ENCODE data around the gene ATP13A3.
"Not testable (repeated sequence)": the region's sequence is repeated elsewhere in the genome, so short reads cannot be mapped to it uniquely, and the experiment has no call there.

The ATP13A3 gene

GRCh38 chr3:194504146-194504545 is 17.3 kb upstream of the ATP13A3 start:
- Histone ChIP-seq H3K27me3 (ENCODE audit: low read depth, low read length) (no peaks in the 10 kb centered on the region), H2AFZ (ENCODE audit: low read depth, low read length) (no peak overlapping the region), H3K4me3 (ENCODE audit: low read length) (no peak overlapping the region), H3K79me2 (ENCODE audit: low read length) (no peaks in the 10 kb centered on the region), H3K4me1 (ENCODE audit: low read length) (no peaks in the 10 kb centered on the region), H3K4me2 (ENCODE audit: low read length) (no peak overlapping the region), H3K27ac (ENCODE audit: low read length) (no peak overlapping the region), H3K9me3 (ENCODE audit: insufficient read depth, low read length) (no peaks in the 10 kb centered on the region), H4K20me1 (ENCODE audit: insufficient read depth, low read length) (no peaks in the 10 kb centered on the region), H3K36me3 (replicated peaks; ENCODE audit: low read depth, low read length) (no peaks in the 10 kb centered on the region), H3K9ac (ENCODE audit: low read length) (no peak overlapping the region)
- TF ChIP-seq EZH2phosphoT487 (IDR thresholded peaks at IDR 0.05; ENCODE audit: low read depth) = no peak
- TF ChIP-seq CTCF (IDR thresholded peaks at IDR 0.05; ENCODE audit: low read depth, low read length) = no peak

GRCh38 chr3:194503081-194503531 is 16.3 kb upstream of the ATP13A3 start:
- Histone ChIP-seq H3K4me1 (ENCODE audit: low read length) (no peaks in the 10 kb centered on the region), H3K36me3 (replicated peaks; ENCODE audit: low read depth, low read length) (no peaks in the 10 kb centered on the region), H4K20me1 (ENCODE audit: insufficient read depth, low read length) (no peaks in the 10 kb centered on the region), H3K9ac (ENCODE audit: low read length) (no peak overlapping the region), H3K27me3 (ENCODE audit: low read depth, low read length) (no peaks in the 10 kb centered on the region), H3K9me3 (ENCODE audit: insufficient read depth, low read length) (no peaks in the 10 kb centered on the region), H3K27ac (ENCODE audit: low read length) (no peak overlapping the region), H3K79me2 (ENCODE audit: low read length) (no peaks in the 10 kb centered on the region), H3K4me3 (ENCODE audit: low read length) (no peak overlapping the region), H3K4me2 (ENCODE audit: low read length) (no peak overlapping the region), H2AFZ (ENCODE audit: low read depth, low read length) (no peak overlapping the region)
- TF ChIP-seq CTCF (IDR thresholded peaks at IDR 0.05; ENCODE audit: low read depth, low read length) (no peak), EZH2phosphoT487 (IDR thresholded peaks at IDR 0.05; ENCODE audit: low read depth) (no peak)

- no peak overlapping the region for H3K4me2 ChIP-seq (ENCODE audit: low read length)
- H3K9ac ChIP-seq (ENCODE audit: low read length) = no peak overlapping the region
- no peaks in the 10 kb centered on the region for H3K79me2 ChIP-seq (ENCODE audit: low read length)
- no peaks in the 10 kb centered on the region for H4K20me1 ChIP-seq (ENCODE audit: insufficient read depth, low read length)
- no peaks in the 10 kb centered on the region for H3K27me3 ChIP-seq (ENCODE audit: low read depth, low read length)
- no peak overlapping the region for H3K27ac ChIP-seq (ENCODE audit: low read length)
- TF ChIP-seq CTCF (IDR thresholded peaks at IDR 0.05; ENCODE audit: low read depth, low read length) = no peak
- no peak for TF ChIP-seq EZH2phosphoT487 (IDR thresholded peaks at IDR 0.05; ENCODE audit: low read depth)
- peaks cover 13% of the 10 kb centered on the region for H3K4me1 ChIP-seq (ENCODE audit: low read length)
- no peak overlapping the region for H3K4me3 ChIP-seq (ENCODE audit: low read length)
- H2AFZ ChIP-seq (ENCODE audit: low read depth, low read length) = no peak overlapping the region
- H3K36me3 ChIP-seq (replicated peaks; ENCODE audit: low read depth, low read length) = no peaks in the 10 kb centered on the region
- no peaks in the 10 kb centered on the region for H3K9me3 ChIP-seq (ENCODE audit: insufficient read depth, low read length)
Measured at GRCh38 chr3:194500198-194500597, 13.4 kb upstream of the ATP13A3 start.

- not testable (repeated sequence) for H3K36me3 ChIP-seq (replicated peaks; ENCODE audit: low read depth, low read length); H3K9ac ChIP-seq (ENCODE audit: low read length); H3K4me3 ChIP-seq (ENCODE audit: low read length); H3K27me3 ChIP-seq (ENCODE audit: low read depth, low read length); H3K4me2 ChIP-seq (ENCODE audit: low read length); H3K79me2 ChIP-seq (ENCODE audit: low read length); H4K20me1 ChIP-seq (ENCODE audit: insufficient read depth, low read length); H3K27ac ChIP-seq (ENCODE audit: low read length); H2AFZ ChIP-seq (ENCODE audit: low read depth, low read length); H3K9me3 ChIP-seq (ENCODE audit: insufficient read depth, low read length)
- H3K4me1 ChIP-seq (ENCODE audit: low read length) = peaks cover 13% of the 10 kb centered on the region
Measured at GRCh38 chr3:194499516-194499915, 12.7 kb upstream of the ATP13A3 start.

All from OCI-LY3 (cell line).